CD14-positive monocyte (primary cell): Measurements from ENCODE around the gene SCYGR3. TPM values are rescaled to one million over a fixed set of nuclear protein-coding genes. Genes with fewer than 3 reads are reported as not detected.

Experiments
- DNase-seq, 3 donors: peaks; one replicate each; pipeline ENCODE4 v3.0.0-alpha.2; 2011 to 2022
- H2AFZ ChIP-seq: 2 replicates; pipeline ENCODE4 v1.6.0; 2012; ENCODE audit warnings: mild to moderate bottlenecking, low read depth, low read length, inconsistent platforms; ENCODE audit not compliant: insufficient read depth, poor library complexity, severe bottlenecking
- H3K27ac ChIP-seq, 2 donors: 1 replicate in 1 of 2; 2 replicates in 1 of 2; pipeline ENCODE4 v1.5.1; 2012 to 2013; ENCODE audit warnings: low read length in 2 of 2, control low read depth in 1 of 2, inconsistent platforms in 1 of 2, low read depth in 1 of 2, mild to moderate bottlenecking in 1 of 2
- H3K27me3 ChIP-seq, 2 donors: one replicate each; pipeline versions ENCODE4 v1.6.0 to v1.6.1; 2011 to 2013; ENCODE audit warnings: low read length in 2 of 2; ENCODE audit not compliant: control insufficient read depth in 2 of 2, insufficient read depth in 2 of 2
- H3K36me3 ChIP-seq, 2 donors: replicated peaks in 1 of 2; 1 replicate in 1 of 2; 2 replicates in 1 of 2; pipeline versions ENCODE4 v1.5.1 to v1.6.1; 2012 to 2013; ENCODE audit warnings: low read length in 2 of 2, control low read depth in 1 of 2, inconsistent platforms in 1 of 2, mild to moderate bottlenecking in 1 of 2; ENCODE audit not compliant: insufficient read depth in 2 of 2, control insufficient read depth in 1 of 2
- H3K4me1 ChIP-seq, 2 donors: 1 replicate in 1 of 2; 2 replicates in 1 of 2; pipeline versions ENCODE4 v1.5.1 to v1.6.1; 2012 to 2013; ENCODE audit warnings: low read length in 2 of 2, control low read depth in 1 of 2, inconsistent platforms in 1 of 2, mild to moderate bottlenecking in 1 of 2, moderate library complexity in 1 of 2; ENCODE audit not compliant: insufficient read depth in 2 of 2, control insufficient read depth in 1 of 2
- H3K4me2 ChIP-seq: replicated peaks from 2 replicates; pipeline ENCODE3; 2012; ENCODE audit warnings: low read length, moderate library complexity, mild to moderate bottlenecking; ENCODE audit not compliant: poor library complexity, severe bottlenecking; ENCODE audit errors: extremely low read depth
- H3K4me3 ChIP-seq, 3 experiments: fragments of 200-600 bp in 1 of 3; sonication (generic) in 1 of 3; replicated peaks in 1 of 3; 1 replicate in 2 of 3; 2 replicates in 1 of 3; pipeline ENCODE4 v1.5.1; 2011 to 2013; ENCODE audit warnings: low read length in 3 of 3, mild to moderate bottlenecking in 3 of 3, control low read depth in 2 of 3, low read depth in 2 of 3, inconsistent platforms in 1 of 3, moderate library complexity in 1 of 3
- H3K79me2 ChIP-seq: 2 replicates; pipeline ENCODE4 v1.6.0; 2012; ENCODE audit warnings: mild to moderate bottlenecking, control low read depth, inconsistent platforms, low read length, moderate library complexity; ENCODE audit not compliant: insufficient read depth
- H3K9ac ChIP-seq: 2 replicates; pipeline ENCODE4 v1.6.0; 2017; ENCODE audit warnings: low read length, mild to moderate bottlenecking; ENCODE audit not compliant: insufficient read depth, poor library complexity, severe bottlenecking
- H3K9me3 ChIP-seq, 2 donors: replicated peaks in 1 of 2; 1 replicate in 1 of 2; 2 replicates in 1 of 2; pipeline versions ENCODE4 v1.5.1 to v1.6.1; 2012 to 2013; ENCODE audit warnings: low read length in 2 of 2, control low read depth in 1 of 2; ENCODE audit not compliant: control insufficient read depth in 1 of 2, insufficient read depth in 1 of 2
- H4K20me1 ChIP-seq: 2 replicates; pipeline ENCODE4 v1.6.0; 2012; ENCODE audit warnings: mild to moderate bottlenecking, low read length, control low read depth, moderate library complexity; ENCODE audit not compliant: insufficient read depth
- H3K27ac Mint-ChIP-seq, 7 donors: one replicate each; pipeline ENCODE4 v1.8.0; 2020; ENCODE audit warnings: mild to moderate bottlenecking in 7 of 7, mixed read lengths in 7 of 7, moderate library complexity in 6 of 7, inconsistent platforms in 2 of 7
- H3K27me3 Mint-ChIP-seq, 3 donors: one replicate each; pipeline ENCODE4 v1.8.0; 2021 to 2022; ENCODE audit warnings: low read depth in 3 of 3, mild to moderate bottlenecking in 3 of 3, mixed read lengths in 3 of 3, moderate library complexity in 3 of 3, inconsistent platforms in 1 of 3
- H3K36me3 Mint-ChIP-seq, 2 donors: one replicate each; pipeline ENCODE4 v1.8.0; 2020; ENCODE audit warnings: mixed read lengths in 2 of 2, inconsistent platforms in 1 of 2, mild to moderate bottlenecking in 1 of 2
- H3K4me1 Mint-ChIP-seq: one replicate; pipeline ENCODE4 v1.8.0; 2020; ENCODE audit warnings: mild to moderate bottlenecking, mixed read lengths
- H3K4me3 Mint-ChIP-seq, 2 donors: one replicate each; pipeline ENCODE4 v1.8.0; 2020; ENCODE audit warnings: mild to moderate bottlenecking in 2 of 2, mixed read lengths in 2 of 2, moderate library complexity in 1 of 2
- H3K9me3 Mint-ChIP-seq, 7 donors: one replicate each; pipeline ENCODE4 v1.8.0; 2020 to 2022; ENCODE audit warnings: mixed read lengths in 7 of 7, mild to moderate bottlenecking in 6 of 7, moderate library complexity in 6 of 7, inconsistent platforms in 2 of 7
- CTCF ChIP-seq: fragments of 200-600 bp; IDR thresholded peaks from one replicate; pipeline ENCODE4 v1.8.0; 2022; ENCODE audit warnings: antibody characterized with exemption, mild to moderate bottlenecking
- WGBS: methylation state at CpG from one replicate; pipeline ENCODE4 v1.1.5; 2013; ENCODE audit warnings: missing lambda C conversion rate; ENCODE audit not compliant: insufficient coverage; 5-methylcytosine and 5-hydroxymethylcytosine counted together
- intact Hi-C, 2 donors: fragments of 100-400 bp; cut with micrococcal nuclease; formaldehyde crosslinking; loops; one replicate each; pipeline versions ENCODE4 v1.15.0 to v1.15.1; 2023
- polyA plus RNA-seq, 3 donors: library from polyadenylated mRNA; depleted of rRNA in 1 of 3; unstranded in 2 of 3; stranded (reverse) in 1 of 3; fragments of 300-500 nt in 2 of 3; fragments of >200 nt in 1 of 3; fragmentation: Illumina TruSeq in 2 of 3; gene quantifications; 1 replicate in 2 of 3; 2 replicates in 1 of 3; pipeline ENCODE4 v1.2.3, GENCODE V29; 2012 to 2021

SCYGR3 gene
- polyA plus RNA-seq, 3 donors = not detected

- no peak overlapping the region for H2AFZ ChIP-seq
- 87% methylated on average over 4 of the region's 7 CpGs for WGBS
- Mint-ChIP-seq H3K9me3 (peaks cover 0 to 2% (median 0%) of the 10 kb centered on the region in 7 donors), H3K27ac (no peak overlapping the region), H3K4me3 (no peak overlapping the region), H3K27me3 (peaks cover 2 to 17% (median 5%) of the 10 kb centered on the region in 3 donors), H3K4me1 (no peaks in the 10 kb centered on the region), H3K36me3 (no peaks in the 10 kb centered on the region)
- no peaks in the 10 kb centered on the region for H3K9me3 ChIP-seq
- no peak overlapping the region for H3K4me3 ChIP-seq
- no peak overlapping the region for H3K27ac ChIP-seq
- H3K4me1 ChIP-seq = no peaks in the 10 kb centered on the region
- TF ChIP-seq CTCF = no peak
- DNase-seq = no peak
- no peaks in the 10 kb centered on the region for H3K79me2 ChIP-seq
- H4K20me1 ChIP-seq = no peaks in the 10 kb centered on the region
- H3K4me2 ChIP-seq = no peak overlapping the region
- intact Hi-C loops = no loop called here
- peaks cover 5% of the 10 kb centered on the region in 2 donors for H3K27me3 ChIP-seq
- H3K9ac ChIP-seq = no peak overlapping the region
- no peaks in the 10 kb centered on the region for H3K36me3 ChIP-seq
These were observed 14.8 kb upstream of the SCYGR3 start for GRCh38 chr2:227629435-227629834.

GRCh38 chr2:227627769-227628168 lies 13.1 kb upstream of the SCYGR3 start:
- no peaks in the 10 kb centered on the region for H4K20me1 ChIP-seq
- peaks cover 0 to 3% (median 2%) of the 10 kb centered on the region in 7 donors for H3K9me3 Mint-ChIP-seq
- no CpG with 5 or more reads among the region's 3 CpGs for WGBS
- no peaks in the 10 kb centered on the region for H3K36me3 Mint-ChIP-seq
- H3K4me3 ChIP-seq = no peak overlapping the region
- peaks cover 2 to 5% of the 10 kb centered on the region in 2 donors for H3K27me3 ChIP-seq
- H3K4me2 ChIP-seq = no peak overlapping the region
- no peak overlapping the region for H3K4me3 Mint-ChIP-seq
- intact Hi-C loops = no loop called here
- no peaks in the 10 kb centered on the region for H3K4me1 ChIP-seq
- no peak overlapping the region for H3K27ac ChIP-seq
- H3K9ac ChIP-seq = no peak overlapping the region
- no peaks in the 10 kb centered on the region for H3K36me3 ChIP-seq
- H2AFZ ChIP-seq = no peak overlapping the region
- DNase-seq = no peak
- peaks cover 0 to 17% (median 5%) of the 10 kb centered on the region in 3 donors for H3K27me3 Mint-ChIP-seq
- H3K79me2 ChIP-seq = no peaks in the 10 kb centered on the region
- H3K27ac Mint-ChIP-seq = no peak overlapping the region
- TF ChIP-seq CTCF = no peak
- H3K9me3 ChIP-seq = no peaks in the 10 kb centered on the region
- H3K4me1 Mint-ChIP-seq = no peaks in the 10 kb centered on the region
